Inferior parietal cortex (tissue), 1 donor: ENCODE measurements around the gene ERN1.

Source experiments
- DNase-seq: peaks from one replicate; pipeline ENCODE4 v3.0.0-alpha.2; 2016; ENCODE audit errors: extremely low spot score

ERN1 gene

DNA sequence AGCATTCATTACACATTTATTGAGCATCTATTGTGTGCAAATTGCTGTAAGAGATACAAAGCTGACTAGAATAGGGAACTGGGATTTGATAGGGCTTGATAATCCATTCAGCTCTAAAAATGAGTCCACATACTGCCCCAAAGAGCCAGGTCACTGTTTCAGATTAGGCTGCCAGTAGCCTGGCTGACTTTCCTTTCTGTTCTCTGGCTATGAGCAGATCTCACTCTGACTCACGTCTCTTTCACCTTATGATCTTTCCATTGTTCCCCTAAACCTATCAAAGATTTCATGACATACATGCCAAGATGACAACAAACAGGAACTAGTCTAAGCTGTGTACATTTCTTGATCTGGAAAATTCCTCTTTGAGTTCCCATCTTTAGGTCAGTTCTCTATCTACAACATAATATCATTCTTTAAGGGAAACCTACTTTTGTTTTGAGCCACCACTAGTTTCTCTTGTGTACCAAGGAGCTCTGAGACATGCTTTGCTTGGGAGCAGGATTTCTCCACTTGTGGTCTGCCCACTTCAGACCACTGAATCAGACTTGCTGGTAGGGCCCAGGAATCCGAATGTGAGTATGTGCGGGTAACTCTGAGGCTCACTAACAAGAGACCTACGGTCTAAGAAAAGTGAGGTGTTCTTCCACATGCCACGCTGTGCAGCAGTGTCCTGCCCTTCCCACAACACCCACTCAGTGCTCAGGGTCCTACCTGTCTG, 68.6 kb downstream of the ERN1 start:
- DNase-seq, result no peak

DNA sequence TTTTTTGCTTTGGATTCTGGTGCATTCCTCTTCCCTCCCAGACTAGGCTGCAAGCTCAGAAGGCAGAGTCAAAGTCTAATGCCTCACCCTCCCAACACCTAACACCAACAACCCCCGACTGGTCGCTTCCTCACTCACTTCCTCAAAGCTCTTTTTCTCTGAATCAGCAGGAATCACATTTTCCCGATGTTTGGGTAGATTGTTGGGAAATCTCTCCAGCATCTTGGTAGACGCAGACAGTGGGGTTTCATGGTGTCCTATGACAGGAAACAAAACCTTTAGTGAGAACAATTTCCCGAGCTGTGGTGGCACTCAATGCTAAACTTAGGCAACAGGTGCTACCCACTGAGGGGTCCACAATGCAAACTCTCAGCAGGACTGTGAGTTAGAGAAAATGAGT, 69.6 kb downstream of the ERN1 start:
- no peak for DNase-seq

DNA sequence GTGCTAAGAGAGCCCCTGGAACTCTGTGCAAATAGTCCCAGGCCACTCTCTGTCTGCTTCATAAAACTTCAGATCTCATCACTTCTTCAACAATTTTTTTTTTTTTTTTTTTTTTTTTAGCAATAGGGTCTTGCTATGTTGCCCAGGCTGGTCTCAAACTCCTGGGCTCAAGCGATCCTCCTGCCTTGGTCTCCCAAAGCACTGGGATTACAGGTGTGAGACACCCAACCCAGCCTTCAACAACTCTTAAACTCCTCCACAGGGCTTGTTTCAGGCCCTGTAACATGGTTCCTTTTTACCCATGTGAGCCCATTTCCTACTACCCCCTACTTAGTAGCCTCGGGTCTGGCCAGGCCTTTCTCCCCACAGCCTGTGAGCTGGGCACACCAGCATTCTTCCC, 70.2 kb downstream of the ERN1 start:
- no peak for DNase-seq

DNA sequence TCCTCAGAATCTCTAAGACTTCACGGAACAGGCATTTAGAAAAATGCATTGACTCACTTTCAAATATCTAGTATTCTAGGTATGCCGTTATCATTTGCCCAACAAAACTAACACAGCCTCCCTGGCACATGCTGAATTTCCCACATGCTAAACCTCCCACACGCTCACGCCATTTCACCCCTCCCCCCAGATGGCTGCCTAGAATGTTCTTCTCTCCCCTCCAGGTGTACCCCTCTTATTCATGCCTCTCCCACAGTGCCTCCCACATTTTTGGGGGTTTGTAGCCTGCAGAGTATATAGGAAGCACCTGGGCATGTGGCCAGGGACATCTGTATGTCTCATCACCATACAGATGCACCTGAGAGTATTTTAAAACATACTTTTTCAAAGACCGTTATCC, 71.3 kb downstream of the ERN1 start:
- no peak for DNase-seq

DNA sequence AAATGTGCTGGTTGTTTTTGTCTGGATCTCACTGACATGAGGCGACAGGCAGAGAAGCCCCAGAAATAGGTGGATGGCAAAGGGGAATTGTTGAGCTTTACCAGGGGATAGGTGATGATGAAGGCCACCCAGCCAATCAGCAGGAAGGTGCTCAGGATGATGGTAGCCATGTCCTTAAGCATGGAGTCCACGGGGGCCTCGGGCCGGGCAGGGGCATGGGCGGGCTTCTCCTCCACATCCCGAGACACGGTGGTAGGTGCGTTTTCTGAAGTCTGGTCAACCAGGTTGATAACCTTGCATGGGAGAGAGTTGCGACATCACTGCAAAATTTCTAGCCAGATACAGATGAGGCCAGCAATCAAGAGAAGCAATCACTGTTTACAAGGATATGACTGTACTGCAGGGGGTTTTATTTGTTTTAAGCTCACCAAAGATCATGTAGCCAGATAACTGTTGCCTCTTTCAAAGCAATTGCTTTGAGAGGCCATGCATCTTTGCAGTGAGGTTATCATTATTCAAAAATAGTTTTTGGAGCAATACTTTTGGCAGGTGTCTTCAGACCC, 72.2 kb downstream of the ERN1 start:
- no peak for DNase-seq

DNA sequence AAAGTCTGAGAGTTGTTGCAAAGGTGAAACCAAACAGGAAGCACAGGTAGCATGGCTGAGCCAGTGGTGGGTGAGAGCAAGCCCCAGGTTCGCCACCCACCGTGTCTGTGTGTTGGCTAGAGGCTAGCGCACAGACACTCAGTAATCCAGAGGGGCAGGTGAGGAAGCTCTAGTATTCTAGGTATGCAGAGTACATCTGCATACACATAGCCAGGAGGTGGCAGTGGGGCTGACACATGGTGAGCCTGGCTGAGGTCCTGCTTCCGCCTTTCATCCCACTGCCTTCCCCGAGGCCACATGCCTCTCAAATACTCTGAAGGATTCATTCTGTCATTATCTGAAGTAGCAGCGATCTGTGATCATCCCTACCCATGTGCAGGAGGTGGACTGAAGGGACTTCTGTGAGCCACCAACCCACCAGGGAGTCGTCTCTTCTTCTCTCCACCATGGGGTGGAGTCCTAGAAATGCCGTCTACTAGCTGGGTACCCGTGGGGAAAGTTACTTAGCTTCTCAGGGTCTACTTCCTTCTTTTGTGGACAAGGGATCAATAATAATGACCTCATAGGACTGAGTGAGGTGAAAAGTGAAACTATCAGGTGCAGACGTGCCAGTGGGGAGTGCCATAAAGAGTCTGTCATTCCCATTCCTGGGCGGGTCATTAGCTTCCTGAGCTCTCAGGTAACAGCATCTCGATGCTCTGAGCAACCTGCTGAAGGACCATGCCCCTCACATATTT, 73.5 kb downstream of the ERN1 start:
- no peak for DNase-seq

DNA sequence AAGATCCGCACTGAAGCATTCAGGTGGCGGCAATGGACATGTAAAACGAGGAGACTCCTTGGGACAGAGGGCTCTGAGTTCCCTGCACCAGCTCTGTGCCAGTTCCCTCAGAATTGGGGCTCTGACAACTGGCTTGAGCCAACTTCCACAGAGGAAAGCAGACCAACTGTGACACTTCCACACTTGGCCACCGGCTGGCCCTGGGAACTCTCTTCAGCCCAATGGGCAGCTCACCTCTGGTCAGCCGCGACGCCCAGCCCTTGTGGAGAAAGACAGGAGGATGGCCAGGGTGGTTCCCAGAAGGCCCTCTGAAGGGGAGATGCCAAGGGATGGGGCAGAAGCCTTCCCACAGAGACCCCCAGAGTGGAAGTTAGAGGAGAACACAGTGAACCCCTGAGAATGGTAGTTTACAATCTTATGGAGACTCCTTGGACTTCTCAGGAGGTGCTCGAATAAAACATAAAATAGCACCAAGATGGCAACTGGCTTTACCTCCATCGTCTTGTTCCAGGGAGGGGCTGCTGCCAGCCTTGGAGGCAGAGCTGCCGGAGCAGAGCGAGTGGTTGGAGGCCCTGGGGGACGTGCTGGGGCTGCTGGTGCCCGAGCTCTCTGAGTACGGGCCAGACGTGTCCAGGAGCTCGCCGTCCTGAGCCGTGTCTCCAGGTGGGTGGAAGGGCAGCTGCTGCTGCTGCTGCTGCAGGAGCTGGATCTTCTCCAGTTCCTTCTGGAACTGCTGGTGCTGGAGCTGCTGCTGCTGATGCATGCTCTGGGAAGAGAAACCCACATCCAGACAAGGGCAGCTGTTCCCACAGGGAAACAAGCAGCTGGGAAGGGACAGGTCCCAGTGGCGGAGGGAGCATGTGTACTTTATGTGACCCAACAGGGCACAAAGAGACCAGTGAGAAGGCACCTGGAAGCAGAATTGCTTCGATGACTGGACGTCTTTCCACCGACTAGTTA, 74.5 kb downstream of the ERN1 start:
- no peak for DNase-seq

DNA sequence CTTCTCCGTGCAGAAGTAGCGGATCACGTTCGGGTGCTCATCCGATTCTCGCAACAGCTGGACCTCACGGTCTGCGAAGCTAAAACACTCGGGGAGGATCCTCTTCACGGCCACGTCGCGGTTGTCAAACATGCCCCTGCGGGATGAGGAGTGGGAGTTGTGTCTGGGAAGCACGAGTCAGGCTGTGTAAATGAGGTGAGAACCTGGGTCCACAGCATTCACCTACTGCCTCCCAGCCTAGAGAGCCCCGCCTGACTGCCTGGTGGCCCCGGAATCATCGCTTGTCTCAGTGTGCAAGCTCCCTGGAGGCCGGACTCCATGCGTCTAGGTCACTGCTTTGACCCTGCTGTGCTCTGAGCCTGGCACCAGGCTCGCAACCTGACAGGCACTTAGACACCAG, 75.6 kb downstream of the ERN1 start:
- DNase-seq, result no peak

DNA sequence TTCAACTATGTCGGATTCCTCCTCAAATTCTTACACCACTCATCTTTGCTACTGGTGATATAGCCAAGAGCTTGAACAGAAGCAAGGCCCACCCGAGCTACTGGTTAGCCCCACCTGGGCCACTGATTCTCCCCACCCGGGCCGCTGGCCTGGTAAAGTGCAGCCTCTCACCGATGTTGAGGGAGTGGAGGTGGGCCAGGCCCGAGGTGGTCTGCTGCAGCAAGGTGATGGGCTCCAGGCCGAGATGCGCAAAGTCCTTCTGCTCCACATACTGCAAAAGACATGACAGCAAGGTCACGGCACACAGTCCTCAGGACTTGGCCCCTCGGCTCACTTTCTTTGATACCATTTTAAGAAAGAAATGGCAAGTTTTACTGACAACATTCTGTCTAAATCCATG, 76.8 kb downstream of the ERN1 start:
- DNase-seq, result no peak

DNA sequence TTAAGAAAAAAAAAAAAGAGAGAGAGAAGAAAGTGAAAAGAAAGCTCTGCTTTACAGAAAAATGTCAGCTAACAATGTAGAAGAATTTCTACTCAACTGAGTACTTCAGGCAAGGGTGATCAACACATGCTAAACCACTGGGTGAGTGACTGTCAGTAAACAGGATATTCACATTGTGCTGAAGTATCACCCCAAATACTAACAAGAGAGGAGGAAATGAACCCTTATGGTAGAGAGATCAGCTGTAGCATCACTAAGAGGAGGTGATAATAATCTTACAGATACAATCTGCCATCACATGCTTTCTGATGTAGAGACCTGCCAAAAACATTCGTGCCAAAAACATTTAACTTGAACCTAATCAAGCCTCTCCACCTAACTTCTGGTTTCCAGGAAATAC, 78.8 kb downstream of the ERN1 start:
- DNase-seq, result no peak

DNA sequence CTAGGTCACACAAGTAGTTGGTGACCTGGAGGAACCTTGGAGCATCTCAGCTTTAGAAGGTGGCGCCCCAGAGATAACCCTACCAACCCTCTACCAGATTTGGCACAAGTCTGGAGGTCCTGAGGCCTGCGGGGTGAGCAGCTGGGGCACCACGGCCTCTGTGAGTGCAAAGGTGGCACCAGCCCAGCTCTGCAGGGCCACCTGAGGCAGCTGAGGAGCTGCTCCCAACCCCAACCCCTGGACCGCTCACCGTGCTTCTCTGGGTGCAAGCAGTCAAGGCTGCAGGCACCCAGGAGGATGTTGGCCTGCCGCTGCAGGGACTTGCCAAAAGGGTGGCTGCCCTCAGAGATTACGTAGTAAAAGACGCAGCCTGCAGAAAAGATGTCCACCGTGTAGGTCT, 81.1 kb downstream of the ERN1 start:
- no peak for DNase-seq

DNA sequence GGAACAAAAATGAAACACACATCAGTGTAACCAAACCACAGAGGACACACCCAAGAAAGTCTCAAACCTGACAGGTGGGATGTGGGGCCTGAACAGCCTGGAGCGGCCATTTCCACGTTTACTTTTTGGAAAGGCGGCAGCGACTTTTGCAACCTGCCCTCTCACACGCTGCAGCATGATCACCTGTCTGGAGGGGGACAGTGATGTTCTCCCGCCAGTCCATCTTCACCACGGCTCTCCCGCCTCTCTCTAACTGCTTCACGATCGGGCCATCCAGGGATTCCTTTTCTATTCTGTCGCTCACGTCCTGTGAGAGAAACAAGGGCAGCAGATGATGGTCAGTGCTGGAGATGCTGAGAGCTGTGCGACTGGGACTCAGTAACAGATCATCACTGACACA, 84.8 kb downstream of the ERN1 start:
- no peak for DNase-seq

DNA sequence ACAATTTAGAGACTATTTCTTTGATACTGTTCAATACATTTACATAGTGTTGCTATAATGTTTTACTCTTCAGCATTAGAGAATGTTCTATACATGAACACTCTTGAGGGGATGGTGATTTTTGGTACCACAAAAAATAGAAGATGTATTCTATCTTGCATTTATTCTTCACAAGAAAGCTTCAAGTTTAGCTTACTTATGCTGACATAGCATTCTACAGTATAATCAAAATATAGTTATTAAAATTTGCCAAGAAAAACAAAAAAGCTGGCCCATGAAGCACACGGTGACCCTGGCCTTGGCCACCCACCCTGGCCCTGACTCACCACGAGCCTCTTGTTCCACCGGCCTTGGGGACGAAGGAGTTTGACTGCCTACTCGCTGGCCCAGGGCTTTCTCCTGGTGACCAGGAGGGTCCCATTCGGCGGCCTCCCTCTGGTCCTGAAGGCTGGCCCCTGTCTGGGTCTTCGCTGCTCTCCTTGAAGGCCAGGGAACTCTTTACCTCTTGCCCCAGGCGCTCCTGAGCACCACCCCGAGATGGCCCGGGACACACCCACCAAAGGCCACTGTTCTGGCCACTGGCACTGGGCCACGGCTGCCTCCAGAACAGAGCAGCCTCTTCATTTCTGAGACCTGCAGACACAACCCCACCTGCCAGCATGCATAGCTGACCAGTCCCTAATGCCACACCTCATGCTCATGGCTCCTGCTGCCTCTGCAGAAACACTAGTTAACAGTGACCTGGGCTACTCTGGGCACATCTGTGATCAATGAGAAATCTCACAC, 87.1 kb downstream of the ERN1 start:
- no peak for DNase-seq

DNA sequence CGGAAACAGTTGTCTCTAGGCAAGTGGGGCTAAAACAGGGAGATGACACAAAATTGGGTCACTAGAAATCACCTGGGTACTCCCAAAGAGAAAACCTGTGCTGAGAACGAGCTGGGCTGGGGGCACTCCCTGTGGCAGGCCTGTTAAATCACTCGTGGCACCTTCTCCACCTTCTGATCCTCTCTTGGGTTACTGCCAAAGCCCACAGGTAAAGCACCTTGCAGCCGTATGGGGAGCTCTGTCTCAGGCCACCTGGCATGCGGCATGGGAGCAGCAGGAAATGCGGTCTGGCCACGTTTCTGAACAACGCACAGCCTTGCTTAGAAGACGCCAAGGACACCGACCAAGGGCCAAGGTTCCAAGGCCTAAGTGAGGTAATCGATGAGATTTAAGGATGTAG, 88.0 kb downstream of the ERN1 start:
- DNase-seq, result no peak

DNA sequence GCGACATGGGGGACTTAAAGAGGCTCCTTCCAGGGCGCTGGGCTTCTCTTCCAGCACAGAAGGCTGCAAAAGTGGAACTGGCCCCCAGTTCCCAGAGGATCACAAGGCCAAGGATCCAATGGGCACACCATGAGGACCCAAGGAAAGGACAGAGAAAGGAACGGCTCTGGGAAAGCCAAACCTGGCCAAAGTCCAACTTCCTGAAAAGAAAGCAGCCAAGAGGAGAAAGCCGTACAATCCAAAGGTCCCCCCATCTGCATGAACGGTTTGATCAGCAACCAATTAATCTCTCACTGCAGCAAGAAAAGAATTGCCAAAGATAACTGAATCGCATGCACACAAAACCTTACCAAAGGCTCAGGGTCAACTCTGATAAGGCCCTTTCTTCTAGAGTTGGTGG, 89.7 kb downstream of the ERN1 start:
- DNase-seq, result no peak

DNA sequence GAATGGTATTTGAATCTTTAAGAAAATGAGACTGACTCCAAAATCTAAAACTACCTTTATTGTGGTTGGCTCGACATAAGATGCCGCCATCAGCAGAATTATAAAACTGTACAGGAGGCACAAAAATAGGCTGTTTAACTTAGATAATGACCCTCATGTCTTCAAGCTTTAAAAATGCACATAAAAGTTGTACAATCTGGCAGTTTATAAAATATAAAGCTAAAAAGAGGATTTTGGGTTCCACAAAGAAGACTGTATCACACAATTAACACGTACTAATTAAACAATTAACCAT, 90.9 kb downstream of the ERN1 start:
- no peak for DNase-seq

DNA sequence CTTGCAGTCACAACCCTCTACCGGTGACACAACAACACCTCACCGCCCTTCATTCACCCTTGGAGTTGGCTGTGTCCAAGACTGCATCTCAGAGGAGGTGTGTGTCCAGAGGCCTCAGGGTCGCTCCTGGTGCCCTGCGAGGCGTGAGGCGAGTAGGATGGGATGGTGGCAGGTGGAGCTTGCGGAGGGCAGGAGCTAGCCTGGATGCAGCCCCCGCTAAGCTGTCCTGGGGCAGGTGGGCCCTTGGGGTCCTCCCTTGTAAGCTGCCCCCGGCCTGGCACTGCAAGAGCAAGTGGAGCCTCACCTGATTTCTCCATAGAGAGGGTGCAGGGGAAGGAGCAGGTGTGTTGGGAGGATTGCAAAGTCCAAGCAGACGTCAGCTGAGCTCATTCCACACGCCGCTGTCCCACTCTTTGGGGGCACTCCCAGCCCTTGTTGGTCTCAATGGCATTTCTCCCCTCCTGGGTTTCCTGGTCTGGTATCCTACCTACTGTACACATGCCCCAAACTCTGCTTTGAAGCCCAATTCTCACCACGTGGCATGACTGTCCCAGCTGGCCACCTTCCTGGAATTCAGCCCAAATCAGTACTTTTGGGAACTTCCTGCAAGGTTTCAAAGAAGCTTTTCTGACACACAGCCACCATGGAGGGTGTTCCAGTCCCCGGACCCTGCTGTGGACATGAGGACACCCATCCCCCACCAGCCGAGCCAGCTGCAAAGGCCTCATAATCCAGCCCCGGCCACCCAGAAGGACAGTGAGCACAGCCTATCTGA, 91.4 kb downstream of the ERN1 start:
- no peak for DNase-seq

DNA sequence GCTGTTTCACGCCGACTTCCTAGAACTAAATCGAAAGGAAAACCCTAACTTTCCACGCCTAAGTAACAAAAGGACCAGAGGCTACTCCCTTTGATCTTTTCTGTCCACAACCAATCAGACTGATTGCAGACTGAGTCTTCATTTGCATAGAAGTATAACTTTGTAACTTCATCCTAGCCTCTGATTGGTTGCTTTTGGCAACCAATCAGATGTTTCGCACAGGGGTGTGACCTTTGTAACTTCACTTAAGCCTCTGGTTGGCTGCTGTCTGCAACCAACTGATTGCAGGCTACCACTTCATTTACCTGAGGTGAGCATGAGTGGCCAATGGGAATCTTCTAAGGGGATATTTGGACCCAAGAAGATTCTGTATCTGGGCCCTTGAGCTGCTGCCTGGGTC, 92.1 kb downstream of the ERN1 start:
- no peak for DNase-seq

DNA sequence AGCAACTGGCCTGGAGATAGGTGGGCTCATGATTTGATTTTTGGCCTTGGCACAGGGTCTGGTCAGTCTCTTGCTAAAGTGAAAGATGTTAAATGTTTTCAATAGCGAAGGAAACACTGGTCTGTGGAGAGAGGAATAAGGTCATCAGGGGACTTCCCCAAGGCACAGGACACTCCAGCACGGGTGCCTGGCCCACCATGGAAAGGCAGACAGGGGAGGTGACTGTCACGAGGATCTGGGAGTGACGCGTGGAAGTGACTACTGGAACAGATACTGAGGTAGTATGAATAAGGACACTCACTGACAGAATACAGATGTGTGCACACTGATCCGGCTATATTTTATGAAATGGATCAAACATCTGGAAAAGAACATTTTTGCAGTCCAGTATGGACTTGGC, 92.8 kb downstream of the ERN1 start:
- no peak for DNase-seq

DNA sequence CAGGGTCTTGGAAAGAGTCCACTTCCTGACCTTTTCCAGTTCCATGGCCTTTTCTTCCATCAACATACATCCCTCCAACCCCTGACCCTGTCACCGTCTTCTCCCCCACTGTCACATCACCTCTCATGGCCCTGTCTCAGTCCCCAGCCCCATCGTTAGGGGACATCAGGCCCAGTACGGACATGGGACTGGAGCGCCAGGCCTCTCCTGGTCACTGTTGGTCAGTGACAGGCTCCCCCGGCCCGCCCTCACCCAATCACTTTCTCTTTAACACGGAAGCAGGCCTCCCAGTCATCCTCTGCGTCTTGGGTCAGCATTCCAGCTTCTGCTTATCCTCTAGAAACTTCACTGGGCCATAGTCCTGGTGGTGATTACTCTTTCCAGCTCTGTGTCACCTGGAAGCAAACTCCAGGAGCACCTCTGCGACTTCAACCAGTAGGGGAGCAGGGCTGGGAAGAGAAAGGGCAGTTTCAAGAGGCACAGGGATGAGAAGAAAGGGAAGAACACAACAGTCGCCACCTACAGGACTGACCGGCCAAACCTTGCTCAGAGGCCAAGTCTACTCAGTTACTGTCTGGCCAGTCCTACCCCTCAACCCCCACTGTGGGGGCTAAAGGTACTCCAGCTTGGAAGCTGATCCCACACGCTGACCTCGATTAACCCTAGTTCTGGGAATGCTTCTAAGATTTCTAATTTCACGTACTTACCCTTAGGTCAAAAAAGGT, 93.6 kb downstream of the ERN1 start:
- no peak for DNase-seq
